T-helper 2 cell treated with Interferon-gamma antibody and Interleukin-4, amounts not matched to agents 5 μg/mL and 100 μg/mL, for 36 hours (primary cell): ENCODE results near the gene DNAAF5.
"Not testable (repeated sequence)": the region's sequence is repeated elsewhere in the genome, so short reads cannot be mapped to it uniquely, and the experiment has no call there.

Experiments used
- DNase-seq: peaks from one replicate; pipeline ENCODE4 v3.0.0; 2021; ENCODE audit warnings: low spot score
- H3K27ac Mint-ChIP-seq: one replicate; pipeline ENCODE4 v1.8.0; 2021; ENCODE audit warnings: mild to moderate bottlenecking, mixed read lengths
- H3K27me3 Mint-ChIP-seq: one replicate; pipeline ENCODE4 v1.8.0; 2021; ENCODE audit warnings: low read depth, mixed read lengths
- H3K36me3 Mint-ChIP-seq: one replicate; pipeline ENCODE4 v1.8.0; 2021; ENCODE audit warnings: low read depth, mixed read lengths
- H3K4me1 Mint-ChIP-seq: one replicate; pipeline ENCODE4 v1.8.0; 2021; ENCODE audit warnings: low read depth, mixed read lengths
- H3K4me3 Mint-ChIP-seq: one replicate; pipeline ENCODE4 v1.8.0; 2022; ENCODE audit warnings: mild to moderate bottlenecking, moderate library complexity, mixed read lengths
- H3K9me3 Mint-ChIP-seq: one replicate; pipeline ENCODE4 v1.8.0; 2021; ENCODE audit warnings: mixed read lengths

DNAAF5 gene

DNA sequence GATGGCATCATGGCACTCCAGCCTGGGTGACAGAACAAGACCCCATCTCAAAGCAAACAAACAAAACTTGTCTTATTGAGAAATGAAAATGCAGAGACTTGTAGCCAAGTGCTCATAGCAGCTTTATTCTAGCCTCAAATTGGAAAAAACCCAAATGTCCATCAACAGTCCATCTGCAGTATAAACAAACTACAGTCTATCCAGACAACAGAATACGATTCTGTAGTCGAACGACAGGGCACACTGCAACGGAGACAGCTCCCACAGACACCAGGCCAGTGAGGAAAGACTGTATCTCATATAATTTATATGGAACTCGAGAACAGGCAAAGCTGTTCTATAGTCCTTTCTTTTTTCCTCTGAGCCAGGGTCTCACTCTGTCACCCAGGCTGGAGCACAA lies 65.0 kb downstream of the DNAAF5 start:
- Mint-ChIP-seq H3K27me3 (no peaks in the 10 kb centered on the region), H3K9me3 (peaks cover 10% of the 10 kb centered on the region), H3K36me3 (peaks cover 8% of the 10 kb centered on the region), H3K27ac (no peak overlapping the region), H3K4me1 (no peaks in the 10 kb centered on the region), H3K4me3 (no peak overlapping the region)
- no peak for DNase-seq

DNA sequence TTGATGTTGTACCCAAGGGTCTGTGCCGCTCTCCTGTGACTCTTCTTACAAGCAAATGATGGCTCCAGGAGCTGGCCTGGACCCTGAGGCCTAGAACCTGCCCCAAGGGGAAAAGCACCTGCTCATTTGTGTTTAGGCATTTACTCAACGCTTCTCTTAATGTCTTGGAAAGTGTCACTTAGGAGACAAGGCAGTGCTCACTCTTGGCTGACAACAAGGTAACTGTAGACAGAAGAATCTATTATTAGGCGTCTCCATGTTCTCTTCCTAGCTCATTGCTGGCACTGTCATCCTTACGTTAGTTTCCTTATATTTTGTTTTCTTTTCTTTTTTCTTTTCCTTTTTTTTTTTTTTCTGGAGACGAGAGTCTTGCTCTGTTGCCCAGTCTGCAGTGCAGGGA lies 67.7 kb downstream of the DNAAF5 start:
- Mint-ChIP-seq H3K27ac (no peak overlapping the region), H3K4me1 (no peaks in the 10 kb centered on the region), H3K27me3 (no peaks in the 10 kb centered on the region), H3K36me3 (peaks cover 3% of the 10 kb centered on the region), H3K9me3 (peaks cover 3% of the 10 kb centered on the region), H3K4me3 (no peak overlapping the region)
- DNase-seq = no peak

GRCh38 chr7:794671-795329 lies 68.3 kb downstream of the DNAAF5 start:
- Mint-ChIP-seq H3K27me3 (no peaks in the 10 kb centered on the region), H3K4me1 (no peaks in the 10 kb centered on the region), H3K9me3 (no peaks in the 10 kb centered on the region), H3K4me3 (no peak overlapping the region), H3K36me3 (no peaks in the 10 kb centered on the region), H3K27ac (no peak overlapping the region)
- DNase-seq = no peak

GRCh38 chr7:796434-797169 lies 70.1 kb downstream of the DNAAF5 start:
- not testable (repeated sequence) for H3K36me3 Mint-ChIP-seq, DNase-seq, H3K4me1 Mint-ChIP-seq, H3K27ac Mint-ChIP-seq, H3K27me3 Mint-ChIP-seq, H3K4me3 Mint-ChIP-seq, H3K9me3 Mint-ChIP-seq

GRCh38 chr7:798921-799470 lies 72.5 kb downstream of the DNAAF5 start:
- Mint-ChIP-seq H3K36me3 (no peaks in the 10 kb centered on the region), H3K27ac (no peak overlapping the region), H3K9me3 (no peaks in the 10 kb centered on the region), H3K4me3 (no peak overlapping the region), H3K4me1 (no peaks in the 10 kb centered on the region), H3K27me3 (no peaks in the 10 kb centered on the region)
- no peak for DNase-seq

GRCh38 chr7:800692-801091 lies 74.2 kb downstream of the DNAAF5 start:
- DNase-seq = no peak
- Mint-ChIP-seq H3K27ac (no peak overlapping the region), H3K9me3 (no peaks in the 10 kb centered on the region), H3K4me3 (no peak overlapping the region), H3K36me3 (no peaks in the 10 kb centered on the region), H3K4me1 (no peaks in the 10 kb centered on the region), H3K27me3 (no peaks in the 10 kb centered on the region)

GRCh38 chr7:801351-801750 lies 74.9 kb downstream of the DNAAF5 start:
- not testable (repeated sequence) for H3K36me3 Mint-ChIP-seq, H3K4me3 Mint-ChIP-seq, H3K27me3 Mint-ChIP-seq, DNase-seq, H3K9me3 Mint-ChIP-seq, H3K27ac Mint-ChIP-seq, H3K4me1 Mint-ChIP-seq

DNA sequence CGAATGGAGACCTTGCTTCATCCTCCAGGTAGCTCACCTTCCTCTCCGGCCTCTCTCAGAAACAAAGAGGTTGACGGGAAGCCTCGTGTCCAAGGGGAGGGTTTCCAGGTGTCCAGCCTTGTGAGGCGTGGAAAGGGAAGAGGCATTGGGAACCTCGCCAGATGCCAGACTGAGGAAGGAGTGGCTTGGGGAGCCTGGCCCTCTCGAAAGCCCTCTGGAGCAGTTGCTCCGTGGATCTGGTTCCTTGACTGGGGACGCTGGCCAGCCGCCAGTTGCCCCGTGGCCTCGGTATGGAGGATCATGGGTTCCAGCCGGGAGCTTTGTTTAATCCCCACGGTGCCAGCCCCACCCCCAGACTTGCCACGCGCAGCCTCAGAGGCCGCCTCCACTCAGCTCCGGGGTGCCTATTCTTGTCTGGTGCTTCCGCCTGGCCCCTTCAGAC lies 75.5 kb downstream of the DNAAF5 start:
- no peak overlapping the region for H3K4me3 Mint-ChIP-seq
- no peaks in the 10 kb centered on the region for H3K36me3 Mint-ChIP-seq
- H3K9me3 Mint-ChIP-seq = no peaks in the 10 kb centered on the region
- no peaks in the 10 kb centered on the region for H3K4me1 Mint-ChIP-seq
- DNase-seq = no peak
- no peak overlapping the region for H3K27ac Mint-ChIP-seq
- H3K27me3 Mint-ChIP-seq = no peaks in the 10 kb centered on the region

DNA sequence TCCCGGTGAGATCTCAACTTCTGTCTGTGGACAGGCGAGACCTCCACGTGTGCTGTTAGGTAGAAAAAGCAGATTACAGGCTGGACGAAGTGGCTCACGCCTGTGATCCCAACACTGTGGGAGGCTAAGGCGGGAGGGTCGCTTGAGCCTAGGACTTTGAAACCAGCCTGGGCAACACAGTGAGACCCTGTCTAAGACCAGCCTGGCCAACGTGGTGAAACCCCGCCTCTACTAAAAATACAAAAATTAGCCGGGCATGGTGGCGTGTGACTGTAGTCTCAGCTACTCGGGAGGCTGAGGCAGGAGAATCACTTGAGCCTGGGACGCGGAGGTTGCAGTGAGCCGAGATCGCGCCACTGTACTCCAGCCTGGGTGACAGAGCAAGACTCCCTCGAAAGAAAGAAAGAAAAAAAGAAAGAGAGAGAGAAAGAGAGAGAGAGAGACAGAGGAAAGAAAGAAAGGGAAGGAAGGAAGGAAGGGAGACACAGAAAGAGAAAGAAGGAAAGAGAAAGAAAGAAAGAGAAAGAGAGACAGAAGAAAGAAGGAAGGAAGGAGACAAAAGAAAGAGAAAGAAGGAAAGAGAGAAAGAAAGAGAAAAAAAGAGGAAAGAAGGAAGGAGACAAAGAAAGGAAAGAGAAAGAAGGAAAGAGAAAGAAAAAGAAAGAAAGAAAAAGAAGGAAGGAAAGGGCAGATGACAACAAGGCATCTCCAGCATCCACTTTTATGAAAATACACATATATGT lies 76.2 kb downstream of the DNAAF5 start:
- H3K4me3 Mint-ChIP-seq = no peak overlapping the region
- H3K27ac Mint-ChIP-seq = no peak overlapping the region
- no peaks in the 10 kb centered on the region for H3K9me3 Mint-ChIP-seq
- no peak for DNase-seq
- H3K36me3 Mint-ChIP-seq = no peaks in the 10 kb centered on the region
- no peaks in the 10 kb centered on the region for H3K27me3 Mint-ChIP-seq
- no peaks in the 10 kb centered on the region for H3K4me1 Mint-ChIP-seq

DNA sequence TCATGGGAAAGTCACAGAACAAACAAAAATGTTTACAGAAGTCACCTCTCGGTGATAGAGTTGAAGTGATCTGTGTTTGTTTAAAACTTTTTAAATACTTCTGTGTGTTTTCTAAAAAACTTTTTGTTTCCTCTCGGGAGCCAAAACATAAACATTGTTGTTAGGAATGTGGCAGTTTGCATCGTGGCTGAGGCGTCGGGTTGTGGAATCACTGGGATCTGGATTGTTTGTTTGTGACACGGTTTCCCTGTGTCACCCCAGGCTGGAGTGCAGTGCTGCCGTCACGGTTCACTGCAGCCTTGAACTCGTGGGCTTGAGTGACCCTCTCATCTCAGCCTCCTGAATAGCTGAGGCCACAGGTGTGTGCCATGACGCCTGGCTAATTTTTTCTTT lies 76.7 kb downstream of the DNAAF5 start:
- Mint-ChIP-seq H3K4me3 (no peak overlapping the region), H3K4me1 (no peaks in the 10 kb centered on the region), H3K36me3 (no peaks in the 10 kb centered on the region), H3K27ac (no peak overlapping the region), H3K9me3 (no peaks in the 10 kb centered on the region), H3K27me3 (no peaks in the 10 kb centered on the region)
- DNase-seq = no peak

GRCh38 chr7:803796-804195 lies 77.3 kb downstream of the DNAAF5 start:
- H3K4me1 Mint-ChIP-seq, H3K27ac Mint-ChIP-seq, H3K9me3 Mint-ChIP-seq, H3K36me3 Mint-ChIP-seq, H3K27me3 Mint-ChIP-seq, H3K4me3 Mint-ChIP-seq, DNase-seq: not testable (repeated sequence)

DNA sequence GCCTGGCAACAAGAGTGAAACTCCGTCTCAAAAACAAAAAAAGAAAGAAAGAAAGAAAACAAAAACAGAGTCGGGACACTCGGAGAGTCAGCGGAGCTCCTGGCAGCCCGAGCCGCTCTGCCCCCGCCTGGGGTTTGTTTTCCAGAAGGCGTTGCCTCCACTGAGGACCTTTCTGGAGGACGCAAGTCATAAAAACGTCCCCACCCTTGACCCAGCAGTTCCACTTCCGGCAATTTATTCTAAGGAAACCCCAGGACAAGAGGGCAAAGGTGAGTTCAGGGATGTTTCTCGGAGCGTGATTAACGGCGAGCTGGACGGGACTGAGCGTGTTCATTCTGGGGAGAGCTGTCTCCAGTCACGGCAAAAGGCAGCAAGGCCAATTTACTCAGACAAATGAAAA lies 78.8 kb downstream of the DNAAF5 start:
- Mint-ChIP-seq H3K4me1 (no peaks in the 10 kb centered on the region), H3K36me3 (no peaks in the 10 kb centered on the region), H3K27ac (no peak overlapping the region), H3K9me3 (no peaks in the 10 kb centered on the region), H3K4me3 (no peak overlapping the region), H3K27me3 (peaks cover 2% of the 10 kb centered on the region)
- no peak for DNase-seq

- DNase-seq = no peak
- peaks cover 28% of the 10 kb centered on the region for H3K27me3 Mint-ChIP-seq
These were observed 89.1 kb downstream of the DNAAF5 start for GRCh38 chr7:815284-816216.

More at GRCh38 chr7:815284-816216, 89.1 kb downstream of the DNAAF5 start:
- H3K27ac Mint-ChIP-seq = peak overlapping the region; percentile 73
- peaks cover 13% of the 10 kb centered on the region for H3K36me3 Mint-ChIP-seq
- peak overlapping the region; percentile 77 for H3K4me3 Mint-ChIP-seq
- peaks cover 40% of the 10 kb centered on the region for H3K4me1 Mint-ChIP-seq
- no peaks in the 10 kb centered on the region for H3K9me3 Mint-ChIP-seq
